A673 (cell line): ENCODE measurements around the gene MLN.

Experiments used
- CTCF ChIP-seq: fragments of 300-800, 200-600 bp; sonication (generic); conservative IDR thresholded peaks from 2 replicates; pipeline ENCODE4 v1.5.1; 2017; ENCODE audit warnings: low read depth, mild to moderate bottlenecking, antibody characterized with exemption, low read length, moderate library complexity, mixed read lengths
- EZH2 ChIP-seq: fragments of 200-600 bp; sonication (generic); IDR thresholded peaks from 2 replicates; pipeline ENCODE4 v1.6.1; 2017; ENCODE audit warnings: borderline replicate concordance, low read depth, mild to moderate bottlenecking, mixed read lengths, antibody characterized with exemption, low read length; ENCODE audit not compliant: poor library complexity, severe bottlenecking

DNA sequence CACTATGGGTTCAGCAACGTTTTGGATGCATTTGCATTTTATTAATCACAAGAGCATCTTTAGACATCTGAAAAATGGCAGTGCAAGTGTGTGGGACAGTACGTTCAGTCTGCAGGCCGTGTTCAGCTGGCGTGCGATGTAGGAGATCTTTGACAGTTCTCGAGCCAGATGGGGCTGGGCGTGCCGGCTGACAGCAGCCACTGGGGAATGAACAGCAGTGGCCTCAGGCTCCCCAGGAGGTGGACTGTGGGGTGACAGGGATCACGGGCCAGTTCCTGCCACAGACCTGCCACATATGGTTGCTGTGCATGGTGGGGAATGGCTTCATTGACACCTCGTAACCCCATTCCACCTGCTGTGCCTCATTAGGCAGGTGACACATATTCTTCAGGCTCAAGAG, 16.4 kb upstream of the MLN start:
- no peak for TF ChIP-seq CTCF
- TF ChIP-seq EZH2, result no peak
